Measurements from ENCODE around the gene VRK1. TPM values are rescaled to one million over a fixed set of nuclear protein-coding genes. Genes with fewer than 3 reads are reported as not detected.

The VRK1 gene
- total and polyA plus RNA-seq, 8 donors: 1.2 to 45.7 (median 10.6) TPM; not detected in 1

DNA sequence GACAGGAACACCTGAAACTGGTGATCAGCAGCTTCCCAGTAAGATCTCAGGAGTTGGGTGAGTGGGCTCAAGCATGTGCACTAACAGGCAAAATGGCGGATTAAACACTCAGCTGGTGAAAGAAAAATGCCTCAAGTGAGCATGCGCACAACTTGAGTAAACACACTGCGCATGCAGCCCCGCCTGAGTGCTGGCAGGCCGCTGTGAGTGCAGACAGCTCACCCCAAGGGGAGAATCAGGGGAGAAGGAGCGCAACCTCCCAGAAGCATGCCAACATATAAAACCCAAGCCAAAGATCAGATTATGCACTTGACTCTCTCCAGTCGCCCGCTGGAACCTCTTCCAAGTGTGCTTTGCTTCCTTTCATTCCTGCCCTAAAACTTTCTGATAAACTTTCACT is 125.8 kb downstream of the VRK1 start:
- H3K4me1 ChIP-seq: no peaks in the 10 kb centered on the region
- DNase-seq: no peak
- no peak overlapping the region for H3K27ac ChIP-seq
- H3K27me3 ChIP-seq: no peaks in the 10 kb centered on the region
- TF ChIP-seq, protein P1, sequence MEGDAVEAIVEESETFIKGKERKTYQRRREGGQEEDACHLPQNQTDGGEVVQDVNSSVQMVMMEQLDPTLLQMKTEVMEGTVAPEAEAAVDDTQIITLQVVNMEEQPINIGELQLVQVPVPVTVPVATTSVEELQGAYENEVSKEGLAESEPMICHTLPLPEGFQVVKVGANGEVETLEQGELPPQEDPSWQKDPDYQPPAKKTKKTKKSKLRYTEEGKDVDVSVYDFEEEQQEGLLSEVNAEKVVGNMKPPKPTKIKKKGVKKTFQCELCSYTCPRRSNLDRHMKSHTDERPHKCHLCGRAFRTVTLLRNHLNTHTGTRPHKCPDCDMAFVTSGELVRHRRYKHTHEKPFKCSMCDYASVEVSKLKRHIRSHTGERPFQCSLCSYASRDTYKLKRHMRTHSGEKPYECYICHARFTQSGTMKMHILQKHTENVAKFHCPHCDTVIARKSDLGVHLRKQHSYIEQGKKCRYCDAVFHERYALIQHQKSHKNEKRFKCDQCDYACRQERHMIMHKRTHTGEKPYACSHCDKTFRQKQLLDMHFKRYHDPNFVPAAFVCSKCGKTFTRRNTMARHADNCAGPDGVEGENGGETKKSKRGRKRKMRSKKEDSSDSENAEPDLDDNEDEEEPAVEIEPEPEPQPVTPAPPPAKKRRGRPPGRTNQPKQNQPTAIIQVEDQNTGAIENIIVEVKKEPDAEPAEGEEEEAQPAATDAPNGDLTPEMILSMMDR (IDR thresholded peaks at IDR 0.05): no peak
- TF ChIP-seq POLR2A (IDR thresholded peaks at IDR 0.05): no peak
- no peak for TF ChIP-seq EP300 (IDR thresholded peaks at IDR 0.05)
- no peak for TF ChIP-seq POLR2AphosphoS5 (IDR thresholded peaks at IDR 0.05)
- 88 to 96% (median 93%) methylated on average over 8 of the region's 8 CpGs for WGBS, 5 donors
- H3K4me3 ChIP-seq: no peak overlapping the region
- peaks cover 0 to 25% (median 9%) of the 10 kb centered on the region in 4 donors for H3K9me3 ChIP-seq
- H3K36me3 ChIP-seq: no peaks in the 10 kb centered on the region
- intact Hi-C loops (cut with DNase I; ENCODE audit: low total_unique reads): no loop called here

DNA sequence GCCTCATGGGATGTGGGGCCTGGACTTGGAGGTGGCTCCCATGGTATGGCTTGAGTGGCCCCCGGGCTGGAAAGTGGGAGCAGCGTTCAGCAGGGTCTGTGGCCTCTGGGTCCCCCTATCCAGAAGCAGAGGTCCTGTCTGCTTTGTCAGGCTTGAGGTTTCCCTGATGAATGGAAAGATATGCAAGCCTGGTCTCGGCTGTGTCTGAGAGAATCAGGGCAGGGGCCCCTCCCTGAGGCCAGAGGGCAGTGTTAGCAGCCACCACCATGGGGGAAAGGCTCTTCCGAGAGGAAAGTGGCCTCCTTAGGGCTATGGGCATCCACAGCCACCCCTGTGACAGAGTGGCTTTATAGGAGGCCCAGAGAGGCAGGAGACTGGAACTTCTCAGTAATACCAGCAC is 128.2 kb downstream of the VRK1 start:
- intact Hi-C loops (cut with DNase I; ENCODE audit: low total_unique reads): no loop called here
- no peak for DNase-seq
- Histone ChIP-seq H3K9me3 (peaks cover 0 to 22% (median 9%) of the 10 kb centered on the region in 4 donors), H3K27me3 (no peaks in the 10 kb centered on the region), H3K36me3 (no peaks in the 10 kb centered on the region), H3K4me1 (no peaks in the 10 kb centered on the region), H3K4me3 (no peak overlapping the region), H3K27ac (no peak overlapping the region)
- WGBS, 5 donors: 75 to 88% (median 79%) methylated on average over 3 to 4 of the region's 4 CpGs
- TF ChIP-seq, protein P1 (IDR thresholded peaks at IDR 0.05): no peak
- TF ChIP-seq EP300 (IDR thresholded peaks at IDR 0.05) (no peak), POLR2AphosphoS5 (IDR thresholded peaks at IDR 0.05) (no peak), POLR2A (IDR thresholded peaks at IDR 0.05) (no peak)

DNA sequence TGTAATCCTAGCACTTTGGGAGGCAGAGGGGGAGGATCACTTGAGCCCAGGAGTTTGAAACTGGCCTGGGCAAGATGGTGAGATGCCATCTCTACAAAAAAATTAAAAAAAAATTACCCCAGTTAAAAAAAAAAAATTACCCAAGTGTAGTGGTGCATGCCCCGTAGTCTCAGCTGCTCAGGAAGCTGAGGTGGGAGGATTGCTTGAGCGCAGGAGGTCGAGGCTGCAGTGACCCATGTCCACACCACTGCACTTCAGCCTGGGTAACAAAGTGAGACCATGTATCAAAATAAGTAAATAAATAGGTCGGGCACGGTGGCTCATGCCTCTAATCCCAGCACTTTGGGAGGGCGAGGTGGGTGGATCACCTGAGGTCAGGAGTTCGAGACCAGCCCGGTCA is 128.8 kb downstream of the VRK1 start:
- Histone ChIP-seq H3K9me3 (peaks cover 0 to 16% (median 9%) of the 10 kb centered on the region in 4 donors), H3K4me3 (no peak overlapping the region), H3K36me3 (no peaks in the 10 kb centered on the region), H3K27me3 (no peaks in the 10 kb centered on the region), H3K4me1 (no peaks in the 10 kb centered on the region), H3K27ac (no peak overlapping the region)
- DNase-seq: no peak
- 89 to 96% (median 94%) methylated on average over 8 of the region's 8 CpGs for WGBS, 5 donors
- intact Hi-C loops (cut with DNase I; ENCODE audit: low total_unique reads): no loop called here
- no peak for TF ChIP-seq EP300 (IDR thresholded peaks at IDR 0.05)
- TF ChIP-seq POLR2A (IDR thresholded peaks at IDR 0.05): no peak
- no peak for TF ChIP-seq POLR2AphosphoS5 (IDR thresholded peaks at IDR 0.05)
- TF ChIP-seq, protein P1 (IDR thresholded peaks at IDR 0.05): no peak

DNA sequence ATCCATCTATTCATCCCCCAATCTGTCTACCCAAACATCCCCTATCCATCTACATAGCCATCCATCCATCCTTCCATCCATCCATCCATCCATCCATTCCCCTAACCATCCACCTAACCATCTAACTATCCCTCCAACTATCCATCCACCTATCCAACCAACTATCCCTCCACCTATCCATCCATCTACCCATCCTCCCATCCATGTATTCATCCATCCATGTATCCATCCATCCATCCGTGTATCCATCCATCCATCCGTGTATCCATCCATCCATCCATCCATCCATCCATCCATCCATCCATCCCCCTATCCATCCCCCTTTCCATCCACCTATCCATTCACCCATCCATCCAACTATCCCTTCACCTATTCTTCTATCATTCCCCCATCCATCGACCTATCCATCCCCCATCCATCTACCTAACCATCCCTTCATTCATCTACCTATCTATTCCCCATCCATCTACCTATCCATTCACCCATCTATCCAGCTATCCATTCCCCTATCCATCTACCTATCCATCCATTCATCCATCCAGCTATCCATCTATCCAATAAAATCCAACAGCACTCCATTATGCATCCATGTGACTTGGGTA is 131.7 kb downstream of the VRK1 start:
- H3K36me3 ChIP-seq: no peaks in the 10 kb centered on the region
- H3K4me1 ChIP-seq: no peaks in the 10 kb centered on the region

More for the DNA sequence above, 131.7 kb downstream of the VRK1 start:
- WGBS, 5 donors: 92 to 95% (median 94%) methylated on average over 3 of the region's 3 CpGs
- Histone ChIP-seq H3K27me3 (no peaks in the 10 kb centered on the region), H3K9me3 (no peaks in the 10 kb centered on the region), H3K27ac (no peak overlapping the region), H3K4me3 (no peak overlapping the region)
- intact Hi-C loops (cut with DNase I; ENCODE audit: low total_unique reads): no loop called here
- TF ChIP-seq, protein P1 (IDR thresholded peaks at IDR 0.05): no peak
- TF ChIP-seq EP300 (IDR thresholded peaks at IDR 0.05) (no peak), POLR2A (IDR thresholded peaks at IDR 0.05) (no peak), POLR2AphosphoS5 (IDR thresholded peaks at IDR 0.05) (no peak)
- no peak for DNase-seq

All from stomach (tissue), 9 donors.